AG04450 (cell line): ENCODE data around the gene PARP9. TPM values are rescaled to one million over a fixed set of nuclear protein-coding genes. Genes with fewer than 3 reads are reported as not detected.

Experiments
- CTCF ChIA-PET: fragments of 300-600, 350-600 bp; formaldehyde crosslinking; extraction: SDS; loops from one replicate; lab custom pipeline; 2022; ENCODE audit warnings: antibody characterized with exemption, inconsistent platforms; lab: Charles Lee
- POLR2A ChIA-PET: fragments of 350-600 bp; formaldehyde crosslinking; extraction: SDS; loops from one replicate; lab custom pipeline; 2021; ENCODE audit warnings: antibody characterized with exemption, inconsistent platforms; lab: Yijun Ruan, JAX
- DNase-seq: peaks from one replicate; pipeline ENCODE4 v3.0.0-alpha.2; 2011; ENCODE audit warnings: low read depth, low spot score
- H3K27ac ChIP-seq: one replicate; pipeline ENCODE4 v1.5.1; 2012; ENCODE audit warnings: low read depth, low read length, control low read depth
- H3K27me3 ChIP-seq: one replicate; pipeline ENCODE4 v1.6.0; 2012; ENCODE audit warnings: low read length; ENCODE audit not compliant: control insufficient read depth, insufficient read depth
- H3K4me3 ChIP-seq: 2 replicates; pipeline ENCODE4 v1.5.1; 2011; ENCODE audit warnings: mild to moderate bottlenecking, low read depth, low read length, control low read depth
- H3K9me3 ChIP-seq: 2 replicates; pipeline ENCODE4 v1.5.1; 2012; ENCODE audit warnings: low read length; ENCODE audit not compliant: control insufficient read depth, insufficient read depth
- CTCF ChIP-seq: IDR thresholded peaks from 2 replicates; pipeline ENCODE4 v1.5.1; 2011; ENCODE audit warnings: low read depth, low read length, control low read depth, inconsistent platforms
- polyA plus RNA-seq: library from polyadenylated mRNA; depleted of rRNA; stranded (reverse); fragments of >200 nt; gene quantifications from 2 replicates; pipeline ENCODE4 v1.2.3, GENCODE V29; 2011

Gene PARP9
- polyA plus RNA-seq, 1 experiment = 24.4 TPM

- Histone ChIP-seq H3K27ac (no peak overlapping the region), H3K4me3 (no peak overlapping the region), H3K27me3 (no peaks in the 10 kb centered on the region), H3K9me3 (no peaks in the 10 kb centered on the region)
- CTCF ChIA-PET = interaction anchor here (0.5 to 1.2 kb wide), 3 partner anchors 17 to 311 kb away, joined by 3 to 4 read pairs (median 3); no protein-coding TSS in a partner anchor
- TF ChIP-seq CTCF = no peak
- POLR2A ChIA-PET = no interaction called here
- no peak for DNase-seq
Observed at GRCh38 chr3:122546151-122546550, 17.9 kb downstream of the PARP9 start.

- TF ChIP-seq CTCF = no peak
- POLR2A ChIA-PET = no interaction called here
- CTCF ChIA-PET = no interaction called here
- Histone ChIP-seq H3K27ac (no peak overlapping the region), H3K9me3 (no peaks in the 10 kb centered on the region), H3K27me3 (no peaks in the 10 kb centered on the region), H3K4me3 (no peak overlapping the region)
- no peak for DNase-seq
Observed at GRCh38 chr3:122538956-122539490, 25.1 kb downstream of the PARP9 start.

GRCh38 chr3:122536632-122537001, 27.5 kb downstream of the PARP9 start:
- no peaks in the 10 kb centered on the region for H3K9me3 ChIP-seq
- no peak for DNase-seq
- no peaks in the 10 kb centered on the region for H3K27me3 ChIP-seq
- no peak overlapping the region for H3K4me3 ChIP-seq
- ChIA-PET POLR2A (no interaction called here), CTCF (interaction anchor here (1.1 to 1.3 kb wide), 2 partner anchors 143 to 990 kb away, joined by 3 to 4 read pairs; no protein-coding TSS in a partner anchor)
- H3K27ac ChIP-seq = no peak overlapping the region
- TF ChIP-seq CTCF = no peak

- Histone ChIP-seq H3K27me3 (no peaks in the 10 kb centered on the region), H3K9me3 (no peaks in the 10 kb centered on the region), H3K27ac (no peak overlapping the region), H3K4me3 (no peak overlapping the region)
- no peak for DNase-seq
- no peak for TF ChIP-seq CTCF
- ChIA-PET POLR2A (no interaction called here), CTCF (interaction anchor here (1.1 to 1.3 kb wide), 2 partner anchors 144 to 989 kb away, joined by 3 to 4 read pairs; no protein-coding TSS in a partner anchor)
Observed at GRCh38 chr3:122535964-122536631, 28.0 kb downstream of the PARP9 start.

- Histone ChIP-seq H3K9me3 (no peaks in the 10 kb centered on the region), H3K27me3 (no peaks in the 10 kb centered on the region), H3K4me3 (no peak overlapping the region), H3K27ac (no peak overlapping the region)
- ChIA-PET CTCF (interaction anchor here (1.0 to 1.1 kb wide), 2 partner anchors 75 to 145 kb away, joined by 3 read pairs; no protein-coding TSS in a partner anchor), POLR2A (interaction anchor here (0.6 kb wide), 1 partner anchor 71 kb away, joined by 3 read pairs; no protein-coding TSS in a partner anchor)
- DNase-seq = peak; percentile 24
- TF ChIP-seq CTCF = no peak
Observed at GRCh38 chr3:122533931-122534334, 30.2 kb downstream of the PARP9 start.
